Endothelial cell of umbilical vein (primary cell): Measurements from ENCODE around the gene FUT4. TPM values are rescaled to one million over a fixed set of nuclear protein-coding genes. Genes with fewer than 3 reads are reported as not detected.

Experiments used
- BruUV-seq: library from RNA; stranded (reverse); fragments of 400-500 nt; replicated peaks from 2 replicates; lab custom pipeline; 2021; lab: Mats Ljungman, UMichigan
- CTCF ChIA-PET: fragments of 300-600, 350-600 bp; sonication (Branson Sonifier 250); formaldehyde crosslinking; loops from one replicate; lab custom pipeline; 2021; ENCODE audit warnings: antibody characterized with exemption, inconsistent platforms; lab: Charles Lee
- POLR2A ChIA-PET: fragments of 300-600, 350-600 bp; sonication (Branson Sonifier 250); formaldehyde crosslinking; loops from one replicate; lab custom pipeline; 2021; ENCODE audit warnings: antibody characterized with exemption, inconsistent platforms; lab: Charles Lee
- DNase-seq: peaks from one replicate; pipeline ENCODE4 v3.0.0-alpha.2; 2011; ENCODE audit warnings: low read depth, low spot score
- FAIRE-seq: peaks from 2 replicates; lab custom pipeline; 2011; peaks lifted over from hg19 to GRCh38; lab: Jason Lieb, UNC
- H2AFZ ChIP-seq: 2 replicates; pipeline ENCODE4 v1.6.0; 2012; ENCODE audit warnings: low read depth, low read length, control low read depth, inconsistent platforms
- H3K27ac ChIP-seq: 2 replicates; pipeline ENCODE4 v1.5.1; 2011; ENCODE audit warnings: low read depth, mild to moderate bottlenecking, control low read depth, low read length, moderate library complexity; ENCODE audit not compliant: insufficient read depth
- H3K27me3 ChIP-seq, 2 experiments: 2 replicates each; pipeline versions ENCODE4 v1.6.0 to v1.6.1; 2011; ENCODE audit warnings: low read length in 2 of 2, mixed read lengths in 1 of 2; ENCODE audit not compliant: control insufficient read depth in 2 of 2, insufficient read depth in 2 of 2
- H3K36me3 ChIP-seq, 2 experiments: 2 replicates in 1 of 2; 3 replicates in 1 of 2; pipeline ENCODE4 v1.5.1; 2011; ENCODE audit warnings: low read length in 2 of 2, mild to moderate bottlenecking in 1 of 2, moderate library complexity in 1 of 2; ENCODE audit not compliant: control insufficient read depth in 2 of 2, insufficient read depth in 2 of 2; ENCODE audit errors: extremely low read depth in 1 of 2
- H3K4me1 ChIP-seq: 3 replicates; pipeline ENCODE4 v1.5.1; 2011; ENCODE audit warnings: mild to moderate bottlenecking, low read length; ENCODE audit not compliant: control insufficient read depth, insufficient read depth; ENCODE audit errors: extremely low read depth
- H3K4me2 ChIP-seq: 2 replicates; pipeline ENCODE4 v1.6.1; 2011; ENCODE audit warnings: low read length, control low read depth, mixed read lengths; ENCODE audit not compliant: insufficient read depth
- H3K4me3 ChIP-seq, 3 experiments: fragments of 200-600 bp in 1 of 3; sonication (generic), shearing (Covaris generic) in 1 of 3; replicated peaks in 1 of 3; 2 replicates each; pipeline ENCODE4 v1.5.1; 2011 to 2016; ENCODE audit warnings: control low read depth in 3 of 3, low read length in 3 of 3, mild to moderate bottlenecking in 2 of 3, inconsistent platforms in 1 of 3, low read depth in 1 of 3, moderate library complexity in 1 of 3; ENCODE audit not compliant: insufficient read depth in 1 of 3
- H3K79me2 ChIP-seq: 2 replicates; pipeline ENCODE4 v1.6.0; 2012; ENCODE audit warnings: low read length, inconsistent platforms; ENCODE audit not compliant: control insufficient read depth, insufficient read depth
- H3K9ac ChIP-seq: replicated peaks from 2 replicates; pipeline ENCODE3; 2011; ENCODE audit warnings: low read length, control low read depth; ENCODE audit not compliant: insufficient read depth; ENCODE audit errors: extremely low read depth
- H3K9me1 ChIP-seq: replicated peaks from 3 replicates; pipeline ENCODE4 v1.6.0; 2011; ENCODE audit warnings: mild to moderate bottlenecking, low read length; ENCODE audit not compliant: control insufficient read depth, insufficient read depth; ENCODE audit errors: extremely low read depth
- H3K9me3 ChIP-seq: replicated peaks from 2 replicates; pipeline ENCODE4 v1.5.1; 2012; ENCODE audit warnings: low read length, inconsistent platforms; ENCODE audit not compliant: control insufficient read depth, insufficient read depth
- H4K20me1 ChIP-seq: replicated peaks from 2 replicates; pipeline ENCODE3; 2011; ENCODE audit warnings: mild to moderate bottlenecking, low read length; ENCODE audit not compliant: control insufficient read depth, insufficient read depth; ENCODE audit errors: extremely low read depth
- EZH2 ChIP-seq: IDR thresholded peaks from 2 replicates; pipeline ENCODE4 v1.6.1; 2012; ENCODE audit warnings: borderline replicate concordance, low read depth, mild to moderate bottlenecking, moderate library complexity, low read length, inconsistent platforms; ENCODE audit not compliant: severe bottlenecking
- FOS ChIP-seq: IDR thresholded peaks from 2 replicates; pipeline ENCODE4 v1.6.1; 2011; ENCODE audit warnings: mild to moderate bottlenecking, low read length, moderate library complexity, borderline replicate concordance; ENCODE audit not compliant: insufficient read depth
- GATA2 ChIP-seq: IDR thresholded peaks from 2 replicates; pipeline ENCODE4 v1.7.0; 2011; ENCODE audit warnings: low read depth, mild to moderate bottlenecking, moderate library complexity, mixed read lengths, low read length; ENCODE audit not compliant: insufficient read length, insufficient read depth
- JUN ChIP-seq: IDR thresholded peaks from 2 replicates; pipeline ENCODE4 v1.6.1; 2011; ENCODE audit warnings: borderline replicate concordance, low read depth; ENCODE audit not compliant: insufficient read length, insufficient read depth
- MAX ChIP-seq: IDR thresholded peaks from 2 replicates; pipeline ENCODE4 v1.6.1; 2011; ENCODE audit not compliant: insufficient read depth, insufficient read length
- MYC ChIP-seq: IDR thresholded peaks from one replicate; pipeline ENCODE4 v1.6.1; 2011; ENCODE audit warnings: mild to moderate bottlenecking, low read depth, low read length
- POLR2A ChIP-seq: IDR thresholded peaks from 2 replicates; pipeline ENCODE4 v1.6.1; 2012; ENCODE audit warnings: low read depth, mild to moderate bottlenecking, control low read depth, low read length
- POLR2AphosphoS5 ChIP-seq: IDR thresholded peaks from 2 replicates; pipeline ENCODE4 v1.6.1; 2012; ENCODE audit warnings: low read depth, mild to moderate bottlenecking, control low read depth, low read length, moderate library complexity; ENCODE audit not compliant: insufficient read depth
- dilution Hi-C: fragments of 300-500 bp; cut with MboI; formaldehyde crosslinking; loops from one replicate; pipeline ENCODE4 v1.15.0; 2019; ENCODE audit warnings: low sequenced_read_pairs; ENCODE audit not compliant: extremely low pct_ligation_motif_present
- intact Hi-C: fragments of 100-400 bp; cut with micrococcal nuclease; formaldehyde crosslinking; loops from one replicate; pipeline ENCODE4 v1.10.0; 2022
- polyA plus RNA-seq, 4 experiments: library from polyadenylated mRNA; depleted of rRNA in 3 of 4; stranded (reverse) in 3 of 4; unstranded in 1 of 4; fragments of >200 nt; gene quantifications; 2 replicates each; pipeline versions ENCODE4 v1.2.1 to v1.2.3, GENCODE V29; 2011 to 2012; ENCODE audit warnings: missing spikeins in 1 of 4
- total RNA-seq: library from RNA; stranded (reverse); gene quantifications from 2 replicates; pipeline ENCODE4 v1.2.3, GENCODE V29; 2021
- TF ChIP-seq, protein P1 (sequence below), 2 donors: IDR thresholded peaks; 1 replicate in 1 of 2; 2 replicates in 1 of 2; pipeline ENCODE4 v1.5.1; 2011; ENCODE audit warnings: low read length in 2 of 2, mild to moderate bottlenecking in 2 of 2, moderate library complexity in 2 of 2, control low read depth in 1 of 2, inconsistent platforms in 1 of 2, low read depth in 1 of 2; ENCODE audit not compliant: insufficient read depth in 1 of 2; ENCODE audit errors: extremely low read depth in 1 of 2

FUT4 gene
- total and polyA plus RNA-seq, 2 donors (not counting 3 experiments of a cell fraction or from before 2014, with no cell fraction given): 2.4 to 5.3 TPM

GRCh38 chr11:94588366-94588942 lies 44.7 kb downstream of the FUT4 start:
- no peak overlapping the region for H2AFZ ChIP-seq
- intact Hi-C loops (no loop called here), dilution Hi-C loops (no loop called here)
- peaks cover under 1% of the 10 kb centered on the region for H3K4me1 ChIP-seq
- no TSS peak for BruUV-seq
- FAIRE-seq (no peak), DNase-seq (no peak)
- H3K27ac ChIP-seq: no peak overlapping the region
- H3K36me3 ChIP-seq: no peaks in the 10 kb centered on the region
- H3K4me3 ChIP-seq: no peak overlapping the region
- no peaks in the 10 kb centered on the region for H3K9me3 ChIP-seq
- H4K20me1 ChIP-seq: no peaks in the 10 kb centered on the region
- no peaks in the 10 kb centered on the region for H3K9me1 ChIP-seq
- TF ChIP-seq, protein P1, sequence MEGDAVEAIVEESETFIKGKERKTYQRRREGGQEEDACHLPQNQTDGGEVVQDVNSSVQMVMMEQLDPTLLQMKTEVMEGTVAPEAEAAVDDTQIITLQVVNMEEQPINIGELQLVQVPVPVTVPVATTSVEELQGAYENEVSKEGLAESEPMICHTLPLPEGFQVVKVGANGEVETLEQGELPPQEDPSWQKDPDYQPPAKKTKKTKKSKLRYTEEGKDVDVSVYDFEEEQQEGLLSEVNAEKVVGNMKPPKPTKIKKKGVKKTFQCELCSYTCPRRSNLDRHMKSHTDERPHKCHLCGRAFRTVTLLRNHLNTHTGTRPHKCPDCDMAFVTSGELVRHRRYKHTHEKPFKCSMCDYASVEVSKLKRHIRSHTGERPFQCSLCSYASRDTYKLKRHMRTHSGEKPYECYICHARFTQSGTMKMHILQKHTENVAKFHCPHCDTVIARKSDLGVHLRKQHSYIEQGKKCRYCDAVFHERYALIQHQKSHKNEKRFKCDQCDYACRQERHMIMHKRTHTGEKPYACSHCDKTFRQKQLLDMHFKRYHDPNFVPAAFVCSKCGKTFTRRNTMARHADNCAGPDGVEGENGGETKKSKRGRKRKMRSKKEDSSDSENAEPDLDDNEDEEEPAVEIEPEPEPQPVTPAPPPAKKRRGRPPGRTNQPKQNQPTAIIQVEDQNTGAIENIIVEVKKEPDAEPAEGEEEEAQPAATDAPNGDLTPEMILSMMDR (IDR thresholded peaks at IDR 0.05; ENCODE audit: extremely low read depth in 1 of 2, insufficient read depth in 1 of 2, low read depth in 1 of 2, low read length in 2 of 2): no peak
- no peak for TF ChIP-seq POLR2A
- no peak for TF ChIP-seq GATA2
- TF ChIP-seq FOS: no peak
- TF ChIP-seq MAX: no peak
- TF ChIP-seq JUN: no peak
- TF ChIP-seq MYC: no peak
- TF ChIP-seq POLR2AphosphoS5: no peak
- no peak for TF ChIP-seq EZH2
- H3K4me2 ChIP-seq: no peak overlapping the region
- H3K79me2 ChIP-seq: no peaks in the 10 kb centered on the region
- ChIA-PET CTCF (interaction anchor here (0.8 to 2.2 kb wide), 4 partner anchors 9 to 24 kb away, joined by 3 to 9 read pairs (median 3); no protein-coding TSS in a partner anchor), POLR2A (no interaction called here)
- peaks cover 0 to 5% of the 10 kb centered on the region in 2 experiments for H3K27me3 ChIP-seq
- no peak overlapping the region for H3K9ac ChIP-seq
